GM12801 (cell line): ENCODE results near the gene ALG9.

ENCODE experiments used
- CTCF ChIP-seq: IDR thresholded peaks from one replicate; pipeline ENCODE4 v1.5.1; 2011; ENCODE audit warnings: control low read depth; ENCODE audit not compliant: insufficient read length; ENCODE audit errors: extremely low read depth

The ALG9 gene

GRCh38 chr11:111795334-111795985 is 75.9 kb downstream of the ALG9 start:
- TF ChIP-seq CTCF, result no peak

GRCh38 chr11:111793863-111794262 is 77.5 kb downstream of the ALG9 start:
- no peak for TF ChIP-seq CTCF

GRCh38 chr11:111792955-111793500 is 78.4 kb downstream of the ALG9 start:
- no peak for TF ChIP-seq CTCF

GRCh38 chr11:111792314-111792713 is 79.1 kb downstream of the ALG9 start:
- TF ChIP-seq CTCF, result no peak

- TF ChIP-seq CTCF, result no peak
Observed at GRCh38 chr11:111788464-111788863, 82.9 kb downstream of the ALG9 start.

GRCh38 chr11:111788051-111788450 is 83.3 kb downstream of the ALG9 start:
- no peak for TF ChIP-seq CTCF

- no peak for TF ChIP-seq CTCF
Observed at GRCh38 chr11:111785886-111786412, 85.4 kb downstream of the ALG9 start.
